Uterus (tissue), 2 donors: ENCODE measurements around the gene NINL.

ENCODE experiments used
- CTCF ChIP-seq, 4 experiments: fragments of 200-600 bp in 2 of 4; fragments of 450-650 bp in 2 of 4; sonication (generic) in 2 of 4; IDR thresholded peaks; one replicate each; pipeline ENCODE4 v1.5.1; 2016 to 2019; ENCODE audit warnings: antibody characterized with exemption in 4 of 4, mild to moderate bottlenecking in 2 of 4, moderate library complexity in 1 of 4
- POLR2A ChIP-seq, 2 donors: fragments of 450-650 bp; IDR thresholded peaks; one replicate each; pipeline ENCODE4 v1.6.1; 2016; ENCODE audit warnings: antibody characterized with exemption in 2 of 2, mild to moderate bottlenecking in 1 of 2, moderate library complexity in 1 of 2

DNA sequence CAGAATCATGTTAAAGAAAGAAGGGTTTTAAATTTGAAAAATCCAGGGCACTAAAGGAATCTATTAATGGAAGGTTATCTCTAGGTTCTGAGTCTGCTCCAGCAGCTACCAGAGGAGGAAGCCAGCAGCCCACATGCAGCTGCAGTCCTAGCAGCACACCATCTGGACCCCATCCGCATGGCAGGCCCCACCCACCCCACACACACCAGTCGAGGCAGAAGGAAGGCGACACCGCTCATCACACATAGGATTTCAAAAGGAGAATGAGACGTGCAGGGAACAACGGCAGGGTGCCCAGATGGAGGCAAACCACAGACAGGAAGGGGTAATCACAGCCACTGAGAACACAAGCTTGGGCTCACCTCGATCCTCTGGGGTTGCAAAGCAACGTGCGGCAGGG, 99.0 kb downstream of the NINL start:
- no peak for TF ChIP-seq CTCF (IDR thresholded peaks at IDR 0.05)
- TF ChIP-seq POLR2A (IDR thresholded peaks at IDR 0.05) = no peak
